ENCODE results near the gene SIM2. TPM values are rescaled to one million over a fixed set of nuclear protein-coding genes. Genes with fewer than 3 reads are reported as not detected.

Gene SIM2
- total RNA-seq, 1 experiment from 2014 or later: 1.6 TPM

GRCh38 chr21:36688324-36688723 lies 10.6 kb upstream of the SIM2 start:
- DNase-seq (ENCODE audit: low spot score): no peak

- no peak for DNase-seq (ENCODE audit: low spot score)
Measured at GRCh38 chr21:36689324-36689723, 9.6 kb upstream of the SIM2 start.

- no peak for DNase-seq (ENCODE audit: low spot score)
Measured at GRCh38 chr21:36690628-36691554, 8.0 kb upstream of the SIM2 start.

GRCh38 chr21:36691555-36692041 lies 7.3 kb upstream of the SIM2 start:
- DNase-seq (ENCODE audit: low spot score): no peak

- no peak for DNase-seq (ENCODE audit: low spot score)
Measured at GRCh38 chr21:36692114-36692834, 6.6 kb upstream of the SIM2 start.

GRCh38 chr21:36692835-36693488 lies 6.0 kb upstream of the SIM2 start:
- DNase-seq (ENCODE audit: low spot score): no peak

GRCh38 chr21:36693489-36694030 lies 5.4 kb upstream of the SIM2 start:
- DNase-seq (ENCODE audit: low spot score): no peak

GRCh38 chr21:36694031-36694515 lies 4.8 kb upstream of the SIM2 start:
- DNase-seq (ENCODE audit: low spot score): no peak

GRCh38 chr21:36694593-36695282 lies 4.2 kb upstream of the SIM2 start:
- DNase-seq (ENCODE audit: low spot score): no peak

GRCh38 chr21:36695283-36695634 lies 3.7 kb upstream of the SIM2 start:
- no peak for DNase-seq (ENCODE audit: low spot score)

- no peak for DNase-seq (ENCODE audit: low spot score)
Measured at GRCh38 chr21:36695671-36696389, 3.1 kb upstream of the SIM2 start.

GRCh38 chr21:36696390-36697059 lies 2.4 kb upstream of the SIM2 start:
- DNase-seq (ENCODE audit: low spot score): no peak

- DNase-seq (ENCODE audit: low spot score): no peak
Measured at GRCh38 chr21:36697060-36697850, 1.7 kb upstream of the SIM2 start.

GRCh38 chr21:36697851-36698384 lies 997 bp upstream of the SIM2 start:
- DNase-seq (ENCODE audit: low spot score): no peak

- no peak for DNase-seq (ENCODE audit: low spot score)
Measured at GRCh38 chr21:36698385-36698980, 432 bp upstream of the SIM2 start.

- DNase-seq (ENCODE audit: low spot score): no peak
Measured at GRCh38 chr21:36699546-36700294, 805 bp downstream of the SIM2 start.

- DNase-seq (ENCODE audit: low spot score): no peak
Measured at GRCh38 chr21:36700295-36700970, 1.5 kb downstream of the SIM2 start.
